Natural killer cell (primary cell): ENCODE results near the gene CD248. TPM values are rescaled to one million over a fixed set of nuclear protein-coding genes. Genes with fewer than 3 reads are reported as not detected.

Experiments
- ATAC-seq, 3 donors: fragments of 150-1000 bp in 2 of 3; fragments of 200-7000 bp in 1 of 3; cut with Tn5 transposase; 1 replicate in 1 of 3; 2 replicates in 2 of 3; pipeline ENCODE4 v1.10.0; 2021; ENCODE audit warnings: mild to moderate bottlenecking in 2 of 3, moderate library complexity in 2 of 3
- DNase-seq, 2 donors: peaks; one replicate each; pipeline versions ENCODE4 v3.0.0 to v3.0.0-alpha.2; 2013 to 2021; ENCODE audit warnings: mixed read lengths in 1 of 2
- H3K27ac ChIP-seq: one replicate; pipeline ENCODE4 v1.5.1; 2013; ENCODE audit warnings: mild to moderate bottlenecking, low read length
- H3K27me3 ChIP-seq: one replicate; pipeline ENCODE4 v1.6.1; 2013; ENCODE audit warnings: low read length; ENCODE audit not compliant: control insufficient read depth, insufficient read depth
- H3K36me3 ChIP-seq: one replicate; pipeline ENCODE4 v1.6.1; 2013; ENCODE audit warnings: low read length; ENCODE audit not compliant: control insufficient read depth, insufficient read depth
- H3K4me1 ChIP-seq: one replicate; pipeline ENCODE4 v1.6.1; 2013; ENCODE audit warnings: low read length; ENCODE audit not compliant: control insufficient read depth, insufficient read depth
- H3K4me3 ChIP-seq: one replicate; pipeline ENCODE4 v1.5.1; 2013; ENCODE audit warnings: low read length
- H3K9me3 ChIP-seq: one replicate; pipeline ENCODE4 v1.6.1; 2013; ENCODE audit warnings: low read length; ENCODE audit not compliant: control insufficient read depth, insufficient read depth
- H3K27ac Mint-ChIP-seq, 2 donors: one replicate each; pipeline ENCODE4 v1.8.0; 2022; ENCODE audit warnings: mild to moderate bottlenecking in 2 of 2, mixed read lengths in 2 of 2, moderate library complexity in 1 of 2
- H3K27me3 Mint-ChIP-seq, 2 donors: one replicate each; pipeline ENCODE4 v1.8.0; 2022; ENCODE audit warnings: low read depth in 2 of 2, mixed read lengths in 2 of 2
- H3K36me3 Mint-ChIP-seq: one replicate; pipeline ENCODE4 v1.8.0; 2022; ENCODE audit warnings: mixed read lengths
- H3K4me1 Mint-ChIP-seq, 2 donors: one replicate each; pipeline ENCODE4 v1.8.0; 2022; ENCODE audit warnings: mixed read lengths in 2 of 2
- H3K4me3 Mint-ChIP-seq: one replicate; pipeline ENCODE4 v1.8.0; 2022; ENCODE audit warnings: mild to moderate bottlenecking, moderate library complexity, mixed read lengths
- H3K9me3 Mint-ChIP-seq, 2 donors: one replicate each; pipeline ENCODE4 v1.8.0; 2022; ENCODE audit warnings: mixed read lengths in 2 of 2
- WGBS: methylation state at CpG from one replicate; pipeline ENCODE4 v1.1.7; 2013; ENCODE audit warnings: missing lambda C conversion rate; ENCODE audit not compliant: insufficient coverage; 5-methylcytosine and 5-hydroxymethylcytosine counted together
- intact Hi-C: fragments of 100-400 bp; cut with micrococcal nuclease; formaldehyde crosslinking; loops from one replicate; pipeline ENCODE4 v1.14.2; 2022
- total RNA-seq, 4 donors: library from RNA; stranded (reverse); fragments of 120-200 nt in 1 of 4; gene quantifications; one replicate each; pipeline versions ENCODE4 v1.2.3 to v1.2.4, GENCODE V29; 2013 to 2022
- TF ChIP-seq, protein P1 (sequence below): fragments of 200-600 bp; IDR thresholded peaks from one replicate; pipeline ENCODE4 v1.8.0; 2022; ENCODE audit warnings: antibody characterized with exemption

The CD248 gene
- total RNA-seq, 3 donors from 2014 or later (not counting 1 experiment from before 2014, with no cell fraction given): 0.23 to 0.40 (median 0.32) TPM

DNA sequence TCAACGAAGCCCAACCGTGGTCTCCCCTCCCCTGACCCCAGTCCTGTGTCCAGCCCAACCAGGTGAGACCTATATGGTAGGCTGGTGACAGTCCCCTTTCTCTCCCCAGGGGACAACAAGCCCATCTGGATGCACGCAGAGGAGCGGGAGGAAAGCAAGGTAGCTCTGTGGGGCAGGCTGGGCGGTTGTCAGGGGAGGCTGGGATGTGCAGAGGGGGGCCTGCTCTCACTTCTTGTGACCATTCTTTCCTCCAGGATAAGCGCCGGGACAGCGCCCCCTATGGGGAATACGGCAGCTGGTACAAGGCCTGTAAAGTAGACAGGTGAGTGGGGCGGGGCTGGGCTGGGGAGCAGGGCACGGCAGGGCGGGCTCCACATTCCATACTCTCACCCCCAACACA lies 51.9 kb downstream of the CD248 start:
- intact Hi-C loops: no loop called here
- no peak overlapping the region for H3K4me3 ChIP-seq
- H3K4me1 ChIP-seq: peaks cover 29% of the 10 kb centered on the region
- H3K4me3 Mint-ChIP-seq: no peak overlapping the region
- DNase-seq: peak in 1 of 2 donors; percentile 58
- TF ChIP-seq, protein P1, sequence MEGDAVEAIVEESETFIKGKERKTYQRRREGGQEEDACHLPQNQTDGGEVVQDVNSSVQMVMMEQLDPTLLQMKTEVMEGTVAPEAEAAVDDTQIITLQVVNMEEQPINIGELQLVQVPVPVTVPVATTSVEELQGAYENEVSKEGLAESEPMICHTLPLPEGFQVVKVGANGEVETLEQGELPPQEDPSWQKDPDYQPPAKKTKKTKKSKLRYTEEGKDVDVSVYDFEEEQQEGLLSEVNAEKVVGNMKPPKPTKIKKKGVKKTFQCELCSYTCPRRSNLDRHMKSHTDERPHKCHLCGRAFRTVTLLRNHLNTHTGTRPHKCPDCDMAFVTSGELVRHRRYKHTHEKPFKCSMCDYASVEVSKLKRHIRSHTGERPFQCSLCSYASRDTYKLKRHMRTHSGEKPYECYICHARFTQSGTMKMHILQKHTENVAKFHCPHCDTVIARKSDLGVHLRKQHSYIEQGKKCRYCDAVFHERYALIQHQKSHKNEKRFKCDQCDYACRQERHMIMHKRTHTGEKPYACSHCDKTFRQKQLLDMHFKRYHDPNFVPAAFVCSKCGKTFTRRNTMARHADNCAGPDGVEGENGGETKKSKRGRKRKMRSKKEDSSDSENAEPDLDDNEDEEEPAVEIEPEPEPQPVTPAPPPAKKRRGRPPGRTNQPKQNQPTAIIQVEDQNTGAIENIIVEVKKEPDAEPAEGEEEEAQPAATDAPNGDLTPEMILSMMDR: no peak
- peaks cover 30% of the 10 kb centered on the region for H3K36me3 ChIP-seq
- no peaks in the 10 kb centered on the region for H3K36me3 Mint-ChIP-seq
- no peaks in the 10 kb centered on the region for H3K27me3 Mint-ChIP-seq
- no peak overlapping the region for H3K27ac ChIP-seq
- no peaks in the 10 kb centered on the region for H3K9me3 ChIP-seq
- H3K9me3 Mint-ChIP-seq: no peaks in the 10 kb centered on the region
- WGBS: 86% methylated on average over 9 of the region's 12 CpGs
- no peak overlapping the region for H3K27ac Mint-ChIP-seq
- no peaks in the 10 kb centered on the region for H3K27me3 ChIP-seq
- no peak for ATAC-seq
- H3K4me1 Mint-ChIP-seq: peaks cover 25 to 30% of the 10 kb centered on the region in 2 donors

Other genes with a start within 250 kb of the CD248 start
- gene PACS1, start 246.8 kb downstream of the CD248 start, total RNA-seq: 100 to 1,000 TPM; 176 to 204 (median 186) TPM
- gene KLC2, start 59.3 kb downstream of the CD248 start, total RNA-seq: 10 to 100 TPM; 22.9 to 32.0 (median 27.6) TPM
- gene RAB1B, start 48.4 kb downstream of the CD248 start, total RNA-seq: 100 to 1,000 TPM; 116 to 144 (median 132) TPM
- 1 to 10 TPM; 6.3 to 8.8 (median 7.1) TPM for gene CNIH2, start 38.9 kb downstream of the CD248 start, total RNA-seq
- 10 to 100 TPM; 21.9 to 28.5 (median 23.6) TPM for gene YIF1A, start 27.9 kb downstream of the CD248 start, total RNA-seq
- not detected for gene TMEM151A, start 25.1 kb downstream of the CD248 start, total RNA-seq
- gene RIN1, start 19.4 kb upstream of the CD248 start, total RNA-seq: 1 to 10 TPM; 1.3 to 7.9 (median 2.5) TPM
- 10 to 100 TPM; 48.1 to 55.6 (median 48.2) TPM for gene BRMS1, start 28.1 kb upstream of the CD248 start, total RNA-seq
- 1 to 10 TPM; 2.0 to 4.2 (median 2.5) TPM for gene B4GAT1, start 30.6 kb upstream of the CD248 start, total RNA-seq
- gene SLC29A2, start 54.7 kb upstream of the CD248 start, total RNA-seq: 1 to 10 TPM; 1.5 to 1.8 (median 1.6) TPM
- not detected for gene NPAS4, start 104.0 kb upstream of the CD248 start, total RNA-seq
- gene MRPL11, start 121.8 kb upstream of the CD248 start, total RNA-seq: 10 to 100 TPM; 20.7 to 24.2 (median 23.9) TPM
- 1 to 10 TPM; 5.3 to 6.3 (median 5.6) TPM for gene PELI3, start 149.9 kb upstream of the CD248 start, total RNA-seq
- 10 to 100 TPM; 37.4 to 42.9 (median 38.6) TPM for gene DPP3, start 163.4 kb upstream of the CD248 start, total RNA-seq
- gene BBS1, start 193.6 kb upstream of the CD248 start, total RNA-seq: 10 to 100 TPM; 12.5 to 22.5 (median 18.1) TPM
- 10 to 100 TPM; 18.5 to 34.9 (median 28.9) TPM for gene ZDHHC24, start 229.0 kb upstream of the CD248 start, total RNA-seq
- gene ACTN3, start 229.9 kb upstream of the CD248 start, total RNA-seq: under 1 TPM; 0.33 to 1.00 (median 0.50) TPM